Measurements from ENCODE around the gene PSMB5. TPM values are rescaled to one million over a fixed set of nuclear protein-coding genes. Genes with fewer than 3 reads are reported as not detected.

The PSMB5 gene
- total RNA-seq, 1 donor from 2014 or later, result 177 TPM

DNA sequence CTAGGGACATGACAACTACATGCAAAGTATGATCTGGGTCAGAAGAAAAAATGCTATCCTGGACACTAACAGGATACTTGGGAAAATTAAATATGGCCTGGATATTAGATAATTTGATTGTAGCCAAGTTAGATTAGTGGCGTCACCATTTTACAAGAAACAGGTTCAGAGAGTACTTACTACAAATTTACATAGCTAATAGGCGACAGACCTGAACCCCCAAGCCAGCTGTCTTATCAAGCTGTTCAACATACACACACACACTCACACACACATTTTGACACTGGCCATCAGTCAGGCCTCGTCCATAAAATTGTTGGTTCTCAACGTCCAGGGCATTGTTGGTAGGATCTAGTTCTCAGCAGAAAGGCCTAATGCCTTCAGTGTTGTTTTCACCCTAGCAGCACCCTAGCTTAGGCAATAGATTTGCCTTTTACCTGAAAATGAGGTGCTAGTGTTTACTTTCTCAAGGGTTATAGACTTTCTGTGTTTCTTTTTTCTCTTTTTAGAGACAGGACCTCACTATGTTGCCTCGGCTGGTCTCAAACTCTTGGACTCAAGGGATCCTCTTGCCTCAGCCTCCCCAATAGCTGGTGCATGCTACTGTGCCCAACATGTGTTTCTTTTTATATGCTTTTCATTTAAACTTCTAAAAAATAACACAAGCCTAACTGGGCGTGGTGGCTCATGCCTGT, 21.5 kb downstream of the PSMB5 start:
- TF ChIP-seq, protein P1, sequence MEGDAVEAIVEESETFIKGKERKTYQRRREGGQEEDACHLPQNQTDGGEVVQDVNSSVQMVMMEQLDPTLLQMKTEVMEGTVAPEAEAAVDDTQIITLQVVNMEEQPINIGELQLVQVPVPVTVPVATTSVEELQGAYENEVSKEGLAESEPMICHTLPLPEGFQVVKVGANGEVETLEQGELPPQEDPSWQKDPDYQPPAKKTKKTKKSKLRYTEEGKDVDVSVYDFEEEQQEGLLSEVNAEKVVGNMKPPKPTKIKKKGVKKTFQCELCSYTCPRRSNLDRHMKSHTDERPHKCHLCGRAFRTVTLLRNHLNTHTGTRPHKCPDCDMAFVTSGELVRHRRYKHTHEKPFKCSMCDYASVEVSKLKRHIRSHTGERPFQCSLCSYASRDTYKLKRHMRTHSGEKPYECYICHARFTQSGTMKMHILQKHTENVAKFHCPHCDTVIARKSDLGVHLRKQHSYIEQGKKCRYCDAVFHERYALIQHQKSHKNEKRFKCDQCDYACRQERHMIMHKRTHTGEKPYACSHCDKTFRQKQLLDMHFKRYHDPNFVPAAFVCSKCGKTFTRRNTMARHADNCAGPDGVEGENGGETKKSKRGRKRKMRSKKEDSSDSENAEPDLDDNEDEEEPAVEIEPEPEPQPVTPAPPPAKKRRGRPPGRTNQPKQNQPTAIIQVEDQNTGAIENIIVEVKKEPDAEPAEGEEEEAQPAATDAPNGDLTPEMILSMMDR (conservative IDR thresholded peaks at IDR 0.05), result no peak
- DNase-seq (ENCODE audit: extremely low spot score, unreplicated experiment), result no peak
- no peak overlapping the region for H3K27ac Mint-ChIP-seq
- peaks cover 19% of the 10 kb centered on the region for H3K4me1 Mint-ChIP-seq (ENCODE audit: unreplicated experiment)
- no peak overlapping the region for H3K4me3 Mint-ChIP-seq
- peaks cover 4% of the 10 kb centered on the region for H3K27me3 Mint-ChIP-seq
- H3K36me3 Mint-ChIP-seq, result no peaks in the 10 kb centered on the region
- no peaks in the 10 kb centered on the region for H3K9me3 Mint-ChIP-seq

DNA sequence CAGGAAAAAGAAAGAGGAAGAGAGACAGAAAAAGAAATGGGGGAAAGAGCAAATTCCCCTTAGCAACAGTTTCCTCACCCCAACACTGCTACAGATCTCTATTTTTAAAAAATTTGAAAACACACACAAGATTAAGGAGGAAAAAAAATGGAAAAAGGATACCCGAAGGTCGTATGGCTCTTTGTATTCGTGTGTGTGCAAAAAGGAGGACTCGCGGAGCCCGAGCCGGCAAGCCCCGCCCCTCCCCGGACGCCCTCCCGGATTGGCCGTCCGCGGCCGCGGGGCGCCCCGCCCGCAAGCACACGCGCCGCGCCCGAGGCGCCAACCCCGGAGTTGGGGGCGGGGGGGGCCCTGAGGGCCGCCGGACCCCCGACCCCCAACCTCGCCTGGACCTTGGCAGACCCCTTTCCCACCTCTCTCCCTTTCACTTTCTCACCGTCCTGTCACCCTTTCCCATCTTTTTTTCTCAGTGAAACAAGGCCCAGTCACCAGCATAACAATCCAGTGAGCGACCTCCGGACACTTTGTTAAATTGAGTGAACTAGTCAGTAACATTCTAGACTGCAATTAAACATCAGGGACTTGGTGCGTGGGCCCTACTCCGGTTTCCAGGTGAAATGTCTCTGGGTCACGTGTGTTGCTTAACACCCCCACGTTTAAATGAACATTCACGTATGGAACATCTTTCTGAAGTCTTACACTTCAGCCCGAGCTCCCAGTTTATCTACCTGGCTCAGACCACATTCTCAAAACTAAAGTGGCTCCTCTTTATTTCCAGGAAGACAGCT, 24.6 kb downstream of the PSMB5 start, which contains the start of gene C14orf93:
TSS of gene C14orf93 (minus strand) at position 205 of the 788 bp plus-strand sequence. CDS start 11,120 bp downstream, outside the sequence.
- Mint-ChIP-seq H3K36me3 (no peaks in the 10 kb centered on the region), H3K4me1 (ENCODE audit: unreplicated experiment) (peaks cover 29% of the 10 kb centered on the region), H3K27me3 (no peaks in the 10 kb centered on the region), H3K4me3 (peak within 1 kb of the TSS; percentile 94), H3K9me3 (no peaks in the 10 kb centered on the region), H3K27ac (peak within 1 kb of the TSS; percentile 92)
- TF ChIP-seq, protein P1 (conservative IDR thresholded peaks at IDR 0.05), result no peak
- peak; percentile 81 for DNase-seq (ENCODE audit: extremely low spot score, unreplicated experiment)

DNA sequence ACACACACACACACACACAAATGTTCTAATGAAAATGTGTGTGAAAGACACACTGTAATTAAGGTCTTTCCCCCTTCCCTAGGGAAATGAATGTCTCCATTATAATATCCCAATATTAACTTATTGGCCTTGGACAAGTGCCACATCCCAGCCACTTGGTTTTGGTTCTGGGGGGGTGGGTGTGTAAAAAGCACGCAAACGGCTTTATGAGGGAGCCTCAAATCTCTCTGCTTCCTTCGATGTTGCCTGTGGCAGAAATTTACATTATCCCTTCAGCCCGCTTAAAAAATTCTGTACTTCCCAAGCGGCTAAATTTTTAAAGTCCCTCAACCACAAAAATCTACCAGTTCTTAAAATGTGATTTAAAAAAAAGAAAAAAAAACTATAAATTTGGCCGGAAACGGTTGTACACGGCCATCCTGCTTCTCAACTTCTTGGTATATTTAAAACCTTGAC, 25.2 kb downstream of the PSMB5 start:
- no peaks in the 10 kb centered on the region for H3K27me3 Mint-ChIP-seq
- DNase-seq (ENCODE audit: extremely low spot score, unreplicated experiment), result no peak
- H3K9me3 Mint-ChIP-seq, result no peaks in the 10 kb centered on the region
- H3K4me3 Mint-ChIP-seq, result peak overlapping the region; percentile 90
- H3K36me3 Mint-ChIP-seq, result no peaks in the 10 kb centered on the region
- H3K4me1 Mint-ChIP-seq (ENCODE audit: unreplicated experiment), result peaks cover 29% of the 10 kb centered on the region
- TF ChIP-seq, protein P1 (conservative IDR thresholded peaks at IDR 0.05), result no peak
- H3K27ac Mint-ChIP-seq, result peak overlapping the region; percentile 92

DNA sequence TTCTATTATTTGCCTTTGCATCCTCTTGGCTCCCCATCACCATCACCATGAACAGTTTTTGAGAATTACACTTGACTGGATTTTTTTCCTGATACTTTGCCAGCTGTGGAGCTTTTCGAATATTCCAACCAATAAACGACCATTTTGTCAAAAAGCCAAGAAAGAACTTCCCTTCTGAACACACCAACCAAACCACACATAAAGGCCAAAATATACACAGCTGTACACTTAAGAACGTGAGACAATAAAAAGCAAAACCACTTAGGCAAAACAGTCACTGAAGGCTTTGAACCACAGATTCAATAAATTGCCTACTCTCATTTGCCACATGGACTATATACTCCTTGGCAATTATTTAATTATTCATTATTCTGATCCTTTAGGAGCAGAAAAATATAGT, 25.9 kb downstream of the PSMB5 start:
- Mint-ChIP-seq H3K27ac (peak overlapping the region; percentile 52), H3K27me3 (no peaks in the 10 kb centered on the region), H3K4me3 (peak overlapping the region; percentile 60), H3K9me3 (no peaks in the 10 kb centered on the region), H3K36me3 (no peaks in the 10 kb centered on the region), H3K4me1 (ENCODE audit: unreplicated experiment) (peaks cover 29% of the 10 kb centered on the region)
- no peak for DNase-seq (ENCODE audit: extremely low spot score, unreplicated experiment)
- TF ChIP-seq, protein P1 (conservative IDR thresholded peaks at IDR 0.05), result no peak

DNA sequence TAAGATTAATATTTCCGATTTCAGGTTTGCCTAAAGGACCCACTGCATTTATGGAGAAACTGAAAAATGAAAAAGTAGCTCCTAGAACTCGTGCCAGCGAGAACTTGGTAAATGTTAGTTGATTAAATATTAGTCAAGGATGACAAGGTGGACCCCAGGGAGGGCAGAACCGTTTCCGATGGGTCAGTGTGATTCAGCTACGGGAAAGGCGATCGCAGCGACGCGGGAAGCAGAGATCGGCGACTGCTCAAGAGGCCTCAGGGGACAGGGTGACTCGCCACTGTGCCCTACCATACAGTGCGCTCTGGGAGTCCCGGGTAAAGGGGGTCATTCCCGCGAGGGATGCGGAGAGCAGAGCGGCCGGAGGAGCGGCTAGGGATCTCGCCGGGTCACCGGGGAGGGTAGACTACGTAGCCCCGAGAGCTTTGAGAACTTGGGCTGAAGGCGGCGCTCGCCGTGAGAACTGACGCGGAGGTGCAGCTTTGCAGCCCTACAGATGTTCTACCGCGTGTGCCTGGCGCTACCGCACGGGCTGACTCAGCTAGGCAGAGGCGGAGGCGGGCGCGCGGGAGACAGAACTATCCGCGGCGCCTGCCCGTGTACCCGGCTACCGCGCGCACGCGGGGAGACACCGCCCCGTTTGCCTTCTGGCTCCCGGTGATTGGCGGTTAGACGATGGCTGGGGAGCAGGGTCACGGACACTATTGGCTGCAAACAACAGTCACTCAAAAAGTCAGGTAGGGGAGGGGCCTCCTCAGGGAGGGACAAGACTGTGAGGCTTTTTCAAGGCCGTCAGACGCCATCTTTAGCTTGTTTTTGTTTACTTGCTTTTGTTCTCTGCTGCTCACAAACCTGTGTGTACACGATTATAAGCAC, 27.9 kb downstream of the PSMB5 start:
- H3K36me3 Mint-ChIP-seq, result no peaks in the 10 kb centered on the region
- H3K9me3 Mint-ChIP-seq, result no peaks in the 10 kb centered on the region
- peaks cover 25% of the 10 kb centered on the region for H3K4me1 Mint-ChIP-seq (ENCODE audit: unreplicated experiment)
- peak; percentile 98 for DNase-seq (ENCODE audit: extremely low spot score, unreplicated experiment)
- no peaks in the 10 kb centered on the region for H3K27me3 Mint-ChIP-seq
- TF ChIP-seq, protein P1 (conservative IDR thresholded peaks at IDR 0.05), result peak; percentile 45
- peak overlapping the region; percentile 91 for H3K4me3 Mint-ChIP-seq
- H3K27ac Mint-ChIP-seq, result peak overlapping the region; percentile 93

All from type B pancreatic cell (in vitro differentiated cells).